Activated CD8-positive, alpha-beta T cell treated with anti-CD3 and anti-CD28 coated beads, Interleukin-2, amount 10 ng/mL, durations not matched to agents 7 days and 5 days (primary cell): ENCODE data around the gene ALDOA. TPM values are rescaled to one million over a fixed set of nuclear protein-coding genes. Genes with fewer than 3 reads are reported as not detected.

Experiments
- ATAC-seq: fragments of 150-1000 bp; cut with Tn5 transposase; one replicate; pipeline ENCODE4 v1.10.0; 2021; ENCODE audit warnings: moderate library complexity
- CTCF ChIA-PET: fragments of 350-600 bp; sonication (Branson Sonifier 250); formaldehyde crosslinking; loops from one replicate; lab custom pipeline; 2021; ENCODE audit warnings: antibody characterized with exemption; lab: Charles Lee
- POLR2A ChIA-PET: fragments of 350-600 bp; sonication (Branson Sonifier 250); formaldehyde crosslinking; loops from one replicate; lab custom pipeline; 2021; ENCODE audit warnings: antibody characterized with exemption; lab: Charles Lee
- DNase-seq: peaks from one replicate; pipeline ENCODE4 v3.0.0-alpha.2; 2020
- H3K27ac Mint-ChIP-seq: one replicate; pipeline ENCODE4 v1.8.0; 2021; ENCODE audit warnings: mild to moderate bottlenecking, mixed read lengths
- H3K27me3 Mint-ChIP-seq: one replicate; pipeline ENCODE4 v1.8.0; 2021; ENCODE audit warnings: low read depth, mixed read lengths
- H3K36me3 Mint-ChIP-seq: one replicate; pipeline ENCODE4 v1.8.0; 2021; ENCODE audit warnings: low read depth, mixed read lengths
- H3K4me1 Mint-ChIP-seq: one replicate; pipeline ENCODE4 v1.8.0; 2021; ENCODE audit warnings: low read depth, mixed read lengths
- H3K4me3 Mint-ChIP-seq: one replicate; pipeline ENCODE4 v1.8.0; 2021; ENCODE audit warnings: mild to moderate bottlenecking, mixed read lengths
- H3K9me3 Mint-ChIP-seq: one replicate; pipeline ENCODE4 v1.8.0; 2022; ENCODE audit warnings: mixed read lengths; ENCODE audit not compliant: insufficient read depth
- total RNA-seq, 2 experiments: library from RNA; stranded (reverse); gene quantifications; one replicate each; pipeline ENCODE4 v1.2.3, GENCODE V29; 2021

ALDOA gene
- total RNA-seq, 2 experiments from 2014 or later, result 1,738 to 1,843 TPM

DNA sequence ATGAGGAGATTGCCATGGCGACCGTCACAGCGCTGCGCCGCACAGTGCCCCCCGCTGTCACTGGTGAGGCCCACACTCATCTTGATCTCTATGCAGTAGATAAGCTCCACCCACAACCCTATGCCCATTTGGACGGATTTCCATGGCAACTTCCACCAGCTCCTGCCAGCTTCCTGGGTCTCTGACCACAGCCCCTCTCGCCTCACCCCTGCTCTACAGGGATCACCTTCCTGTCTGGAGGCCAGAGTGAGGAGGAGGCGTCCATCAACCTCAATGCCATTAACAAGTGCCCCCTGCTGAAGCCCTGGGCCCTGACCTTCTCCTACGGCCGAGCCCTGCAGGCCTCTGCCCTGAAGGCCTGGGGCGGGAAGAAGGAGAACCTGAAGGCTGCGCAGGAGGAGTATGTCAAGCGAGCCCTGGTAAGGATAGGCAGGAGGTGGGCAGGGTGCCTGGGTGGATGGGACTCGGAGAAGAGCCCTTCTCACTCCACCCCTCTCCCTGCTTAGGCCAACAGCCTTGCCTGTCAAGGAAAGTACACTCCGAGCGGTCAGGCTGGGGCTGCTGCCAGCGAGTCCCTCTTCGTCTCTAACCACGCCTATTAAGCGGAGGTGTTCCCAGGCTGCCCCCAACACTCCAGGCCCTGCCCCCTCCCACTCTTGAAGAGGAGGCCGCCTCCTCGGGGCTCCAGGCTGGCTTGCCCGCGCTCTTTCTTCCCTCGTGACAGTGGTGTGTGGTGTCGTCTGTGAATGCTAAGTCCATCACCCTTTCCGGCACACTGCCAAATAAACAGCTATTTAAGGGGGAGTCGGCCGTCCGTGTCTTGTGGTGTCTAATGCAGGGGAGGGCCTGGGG, 4.3 kb downstream of the ALDOA start:
- Mint-ChIP-seq H3K4me3 (peak overlapping the region; percentile 8), H3K9me3 (no peaks in the 10 kb centered on the region), H3K36me3 (peaks cover 76% of the 10 kb centered on the region), H3K27me3 (no peaks in the 10 kb centered on the region), H3K4me1 (peaks cover 42% of the 10 kb centered on the region), H3K27ac (peak overlapping the region; percentile 67)
- POLR2A ChIA-PET, result interaction anchor here (1.2 to 5.6 kb wide), 2 partner anchors 22 to 116 kb away, joined by 3 to 60 read pairs; partner anchors contain the start of genes TBX6 and YPEL3
- CTCF ChIA-PET, result interaction anchor here (2.8 kb wide), 1 partner anchor 22 kb away, joined by 12 read pairs; the partner anchor contains the start of gene TBX6
- DNase-seq (no peak), ATAC-seq (no peak)

DNA sequence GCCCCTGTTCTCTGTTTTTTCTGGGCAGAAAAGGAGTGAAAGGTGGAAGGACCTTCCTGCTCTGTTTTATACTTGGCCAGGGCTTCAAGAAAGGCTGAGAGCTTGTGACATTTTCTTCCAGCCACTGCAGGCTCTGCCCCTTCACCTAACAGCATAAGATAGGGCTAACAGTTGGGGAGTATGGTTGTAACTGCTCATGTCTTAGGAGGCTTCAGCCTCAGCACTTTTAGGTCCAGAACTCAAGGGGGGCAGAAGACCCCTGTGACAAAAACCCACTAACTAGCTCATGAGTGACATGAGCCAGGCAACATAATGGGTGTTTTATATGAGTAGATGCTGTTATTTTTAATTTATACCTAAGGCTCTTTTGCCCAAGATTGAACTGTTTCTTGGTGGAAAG, 4.9 kb downstream of the ALDOA start:
- Mint-ChIP-seq H3K9me3 (no peaks in the 10 kb centered on the region), H3K27ac (peak overlapping the region; percentile 67), H3K27me3 (no peaks in the 10 kb centered on the region), H3K4me3 (no peak overlapping the region), H3K36me3 (peaks cover 71% of the 10 kb centered on the region), H3K4me1 (peaks cover 46% of the 10 kb centered on the region)
- ChIA-PET POLR2A (interaction anchor here (1.2 kb wide), 1 partner anchor 115 kb away, joined by 3 read pairs; no protein-coding TSS in a partner anchor), CTCF (interaction anchor here (2.8 kb wide), 1 partner anchor 21 kb away, joined by 12 read pairs; the partner anchor contains the start of gene TBX6)
- ATAC-seq, result no peak
- DNase-seq, result no peak

DNA sequence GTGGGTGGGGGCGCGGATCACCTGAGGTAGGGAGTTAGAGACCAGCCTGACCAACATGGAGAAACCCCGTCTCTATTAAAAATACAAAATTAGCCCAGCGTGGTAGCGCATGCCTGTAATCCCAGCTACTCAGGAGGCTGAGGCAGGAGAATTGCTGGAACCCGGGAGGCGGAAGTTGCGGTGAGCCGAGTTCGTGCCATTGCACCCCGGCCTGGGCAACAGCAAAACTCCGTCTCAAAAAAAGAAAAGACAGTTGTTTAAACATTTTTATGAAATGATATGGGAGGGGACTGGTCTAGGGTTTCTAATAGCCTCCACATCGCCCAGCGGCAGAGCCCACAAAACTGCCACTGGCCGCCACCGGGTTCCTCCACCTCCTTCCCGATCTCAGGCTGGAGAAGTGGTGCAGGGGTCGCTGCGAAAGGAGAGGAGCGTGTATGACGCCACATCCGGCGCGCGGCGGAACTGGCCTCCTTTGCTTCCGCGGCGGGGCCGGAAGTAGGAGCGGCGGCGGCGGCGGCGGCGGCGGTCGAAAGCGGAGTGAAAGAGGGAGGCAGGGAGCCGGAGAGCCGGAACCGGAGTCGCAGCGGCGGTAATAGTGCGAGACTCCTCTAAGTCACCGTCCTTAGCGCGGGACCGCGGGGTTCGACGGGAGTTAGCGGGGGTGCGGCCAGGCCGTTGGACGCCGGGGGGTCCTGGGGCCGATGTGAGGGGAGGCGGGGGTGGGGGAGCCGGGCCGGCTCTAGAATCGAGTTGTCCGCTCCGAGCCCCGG, 10.1 kb downstream of the ALDOA start, which contains the start of gene PPP4C:
Gene PPP4C (plus strand): TSS at position 492 of the 773 bp plus-strand sequence. CDS start 384 bp downstream, outside the sequence.
- Mint-ChIP-seq H3K4me3 (peak within 1 kb of the TSS; percentile 93), H3K36me3 (peaks cover 63% of the 10 kb centered on the region)
- POLR2A ChIA-PET, result interaction anchor here (0.6 to 4.4 kb wide), 9 partner anchors 9 to 110 kb away, joined by 3 to 41 read pairs (median 5); partner anchors contain the start of genes ALDOA, CORO1A and TBX6

DNA sequence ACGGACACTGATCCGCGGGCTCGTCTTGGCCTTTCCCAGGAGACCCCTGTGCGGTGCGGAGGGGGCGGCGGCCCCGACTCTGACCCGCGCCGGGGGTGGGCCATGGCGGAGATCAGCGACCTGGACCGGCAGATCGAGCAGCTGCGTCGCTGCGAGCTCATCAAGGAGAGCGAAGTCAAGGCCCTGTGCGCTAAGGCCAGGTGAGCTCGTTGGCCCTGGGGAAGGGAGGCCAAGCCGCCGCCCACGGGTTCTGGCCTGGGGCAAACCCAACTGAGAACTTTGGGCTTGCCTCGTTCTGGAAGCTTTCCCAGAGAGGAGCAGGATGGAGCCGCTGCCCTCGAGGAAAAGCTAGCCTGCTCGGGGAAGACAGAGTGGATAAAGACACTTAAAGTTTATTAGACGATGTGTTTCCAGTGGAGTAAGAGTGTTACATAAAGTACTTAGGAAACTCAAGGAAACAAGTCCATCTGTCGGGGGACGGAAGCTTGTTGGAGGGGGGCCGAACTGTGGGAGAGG, 10.8 kb downstream of the ALDOA start:
- Mint-ChIP-seq H3K4me3 (peak overlapping the region; percentile 93), H3K27me3 (no peaks in the 10 kb centered on the region), H3K4me1 (peaks cover 42% of the 10 kb centered on the region), H3K9me3 (no peaks in the 10 kb centered on the region), H3K36me3 (peaks cover 63% of the 10 kb centered on the region), H3K27ac (peak overlapping the region; percentile 98)
- ChIA-PET CTCF (interaction anchor here (1.0 to 4.7 kb wide), 6 partner anchors 10 to 333 kb away, joined by 3 to 62 read pairs (median 6); partner anchors contain the start of genes ALDOA and TBX6), POLR2A (interaction anchor here (0.6 to 4.4 kb wide), 8 partner anchors 10 to 109 kb away, joined by 3 to 41 read pairs (median 6); partner anchors contain the start of genes ALDOA, CORO1A and TBX6)
- ATAC-seq (peak; percentile 46), DNase-seq (no peak)

More for the DNA sequence above, 10.1 kb downstream of the ALDOA start, which contains the start of gene PPP4C:
- ATAC-seq (peak; percentile 85), DNase-seq (peak; percentile 95)
- Mint-ChIP-seq H3K27ac (peak within 1 kb of the TSS; percentile 98), H3K27me3 (no peaks in the 10 kb centered on the region), H3K9me3 (no peaks in the 10 kb centered on the region), H3K4me1 (peaks cover 42% of the 10 kb centered on the region)
- CTCF ChIA-PET, result interaction anchor here (1.0 to 4.7 kb wide), 6 partner anchors 9 to 334 kb away, joined by 3 to 62 read pairs (median 6); partner anchors contain the start of genes ALDOA and TBX6

DNA sequence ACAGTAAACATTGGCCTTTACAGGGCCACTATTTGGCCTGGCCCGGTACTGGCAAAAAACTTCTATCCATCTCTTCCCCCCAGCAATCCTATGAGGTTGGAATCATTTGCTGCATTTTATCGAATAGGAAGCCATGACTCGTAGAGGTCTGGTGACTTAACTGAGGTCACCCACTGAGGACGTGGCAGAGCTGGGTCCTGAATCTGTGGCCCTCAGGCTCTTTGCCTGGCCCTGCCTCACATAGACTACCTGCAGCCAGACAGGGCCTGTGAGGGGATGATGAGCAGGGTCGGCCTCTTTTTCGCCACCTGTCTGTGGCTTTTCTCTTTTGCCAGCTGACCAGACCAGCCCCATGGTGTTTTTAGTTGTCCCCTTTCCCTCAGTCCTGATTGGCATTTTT, 12.1 kb downstream of the ALDOA start:
- POLR2A ChIA-PET, result interaction anchor here (1.5 to 4.4 kb wide), 5 partner anchors 11 to 108 kb away, joined by 8 to 41 read pairs (median 10); partner anchors contain the start of genes ALDOA, CORO1A and TBX6
- peak overlapping the region; percentile 93 for H3K4me3 Mint-ChIP-seq
- peaks cover 43% of the 10 kb centered on the region for H3K4me1 Mint-ChIP-seq
- H3K27ac Mint-ChIP-seq, result peak overlapping the region; percentile 98
- peaks cover 60% of the 10 kb centered on the region for H3K36me3 Mint-ChIP-seq
- no peak for ATAC-seq
- no peaks in the 10 kb centered on the region for H3K27me3 Mint-ChIP-seq
- no peak for DNase-seq
- CTCF ChIA-PET, result interaction anchor here (2.3 to 4.7 kb wide), 2 partner anchors 11 to 14 kb away, joined by 5 to 62 read pairs; partner anchors contain the start of gene TBX6
- H3K9me3 Mint-ChIP-seq, result no peaks in the 10 kb centered on the region

DNA sequence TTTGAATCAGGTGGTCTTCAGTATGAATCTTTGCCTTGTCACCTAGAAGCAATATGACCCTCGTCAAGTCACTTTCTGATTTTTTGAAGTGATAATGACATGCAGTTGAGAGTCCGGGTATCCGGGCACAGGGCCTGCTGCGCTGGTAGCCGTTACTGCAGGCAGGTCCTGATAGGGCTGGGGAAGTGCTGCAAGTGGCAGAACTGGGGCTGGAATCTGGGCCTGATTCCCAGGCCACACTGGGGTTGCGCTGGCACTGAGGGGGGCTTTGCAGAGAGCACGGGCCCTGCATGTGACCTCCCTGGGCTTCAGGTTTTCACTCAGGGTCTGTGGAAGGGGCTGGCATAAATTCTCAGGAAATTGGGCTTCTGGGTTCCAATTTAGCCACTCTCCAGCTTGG, 13.2 kb downstream of the ALDOA start:
- Mint-ChIP-seq H3K27me3 (no peaks in the 10 kb centered on the region), H3K4me1 (peaks cover 43% of the 10 kb centered on the region), H3K4me3 (no peak overlapping the region), H3K27ac (no peak overlapping the region), H3K9me3 (no peaks in the 10 kb centered on the region), H3K36me3 (peaks cover 66% of the 10 kb centered on the region)
- DNase-seq (no peak), ATAC-seq (no peak)
- ChIA-PET CTCF (interaction anchor here (2.7 kb wide), 1 partner anchor 13 kb away, joined by 18 read pairs; the partner anchor contains the start of gene TBX6), POLR2A (interaction anchor here (2.5 to 3.0 kb wide), 2 partner anchors 12 to 13 kb away, joined by 9 to 34 read pairs; partner anchors contain the start of genes ALDOA and TBX6)

DNA sequence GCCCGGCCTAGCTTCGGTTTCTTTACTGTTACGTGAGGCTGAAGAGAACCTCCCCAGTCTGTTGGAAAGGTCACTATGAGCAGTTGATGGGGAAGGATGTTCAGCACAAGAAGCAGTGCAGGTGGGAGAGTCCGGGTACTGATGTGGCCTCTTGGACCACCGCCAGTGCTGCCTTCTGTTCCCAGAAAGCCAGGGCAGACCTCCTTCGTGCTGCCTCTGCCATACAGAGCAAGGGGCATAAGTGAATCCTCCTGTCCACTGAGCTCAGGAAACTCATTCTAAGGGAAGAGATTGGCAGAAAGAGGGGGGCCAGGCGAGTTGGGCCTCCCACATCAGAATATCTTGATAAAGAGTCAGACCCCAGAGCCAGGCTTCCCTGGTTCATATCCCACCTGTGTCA, 13.9 kb downstream of the ALDOA start:
- H3K9me3 Mint-ChIP-seq, result no peaks in the 10 kb centered on the region
- no peak overlapping the region for H3K27ac Mint-ChIP-seq
- no peak overlapping the region for H3K4me3 Mint-ChIP-seq
- peaks cover 70% of the 10 kb centered on the region for H3K36me3 Mint-ChIP-seq
- no peaks in the 10 kb centered on the region for H3K27me3 Mint-ChIP-seq
- ChIA-PET POLR2A (interaction anchor here (0.6 to 3.0 kb wide), 2 partner anchors 14 to 330 kb away, joined by 3 to 9 read pairs; partner anchors contain the start of gene ALDOA), CTCF (interaction anchor here (1.8 to 2.7 kb wide), 2 partner anchors 12 to 24 kb away, joined by 5 to 18 read pairs; partner anchors contain the start of gene TBX6)
- ATAC-seq (no peak), DNase-seq (no peak)
- peaks cover 46% of the 10 kb centered on the region for H3K4me1 Mint-ChIP-seq

DNA sequence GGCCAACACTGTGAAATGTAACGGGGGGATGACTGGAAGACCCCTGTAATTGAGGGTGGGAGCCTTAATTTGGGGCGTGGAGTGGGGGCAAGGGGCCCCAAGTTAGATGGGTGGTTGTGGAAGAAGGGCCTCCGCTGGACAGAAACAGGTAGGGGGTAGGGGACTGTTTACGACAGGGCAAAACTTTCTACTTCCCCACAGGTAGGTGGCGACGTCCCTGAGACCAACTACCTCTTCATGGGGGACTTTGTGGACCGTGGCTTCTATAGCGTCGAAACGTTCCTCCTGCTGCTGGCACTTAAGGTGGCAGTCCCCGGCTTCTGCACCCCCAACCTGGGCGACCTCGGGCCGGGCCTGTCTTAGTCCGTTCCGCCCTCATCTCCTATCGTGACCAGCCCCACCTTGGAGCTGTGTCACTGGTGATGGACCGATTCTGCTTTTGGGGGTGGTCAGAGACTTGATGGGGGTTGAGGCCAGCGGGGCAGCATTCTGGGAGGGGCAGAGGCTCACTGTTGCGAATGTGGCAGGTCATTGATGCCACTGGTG, 17.1 kb downstream of the ALDOA start:
- CTCF ChIA-PET, result interaction anchor here (1.4 kb wide), 1 partner anchor 9 kb away, joined by 8 read pairs; the partner anchor contains the start of gene TBX6

DNA sequence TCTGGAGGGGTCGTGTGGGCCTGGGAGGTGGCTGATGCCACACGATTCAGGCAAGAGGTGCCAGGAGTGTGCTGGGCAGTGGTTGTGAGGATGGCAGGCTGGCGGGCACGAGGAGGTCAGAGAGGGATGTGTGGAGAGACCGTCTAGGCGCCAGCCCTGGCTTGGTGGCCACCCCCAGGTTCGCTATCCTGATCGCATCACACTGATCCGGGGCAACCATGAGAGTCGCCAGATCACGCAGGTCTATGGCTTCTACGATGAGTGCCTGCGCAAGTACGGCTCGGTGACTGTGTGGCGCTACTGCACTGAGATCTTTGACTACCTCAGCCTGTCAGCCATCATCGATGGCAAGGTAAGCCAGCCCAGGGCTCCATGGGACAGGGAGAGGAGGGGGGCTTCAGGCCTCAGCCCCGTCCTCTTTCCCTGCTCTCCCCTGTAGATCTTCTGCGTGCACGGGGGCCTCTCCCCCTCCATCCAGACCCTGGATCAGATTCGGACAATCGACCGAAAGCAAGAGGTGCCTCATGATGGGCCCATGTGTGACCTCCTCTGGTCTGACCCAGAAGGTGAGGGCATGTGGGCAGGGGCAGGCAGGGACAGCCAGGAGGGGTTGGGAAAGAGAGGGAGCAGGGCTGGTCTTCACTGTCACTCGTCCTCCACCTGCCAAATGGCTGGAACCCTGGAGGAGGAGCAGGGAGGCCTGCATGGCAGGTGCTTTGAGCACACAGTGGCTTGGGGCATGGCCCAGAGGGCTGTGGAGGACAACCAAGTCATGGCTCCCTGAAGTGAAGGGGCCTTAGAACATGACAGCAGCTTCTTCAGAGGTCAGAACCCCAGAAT, 17.9 kb downstream of the ALDOA start:
- ATAC-seq (no peak), DNase-seq (no peak)
- peaks cover 58% of the 10 kb centered on the region for H3K36me3 Mint-ChIP-seq
- no peaks in the 10 kb centered on the region for H3K27me3 Mint-ChIP-seq
- peaks cover 21% of the 10 kb centered on the region for H3K4me1 Mint-ChIP-seq
- H3K27ac Mint-ChIP-seq, result peak overlapping the region; percentile 69
- POLR2A ChIA-PET, result interaction anchor here (1.0 kb wide), 1 partner anchor 12 kb away, joined by 3 read pairs; no protein-coding TSS in a partner anchor
- H3K4me3 Mint-ChIP-seq, result no peak overlapping the region
- no peaks in the 10 kb centered on the region for H3K9me3 Mint-ChIP-seq
- CTCF ChIA-PET, result interaction anchor here (1.4 kb wide), 1 partner anchor 8 kb away, joined by 8 read pairs; the partner anchor contains the start of gene TBX6

More for the DNA sequence above, 17.1 kb downstream of the ALDOA start:
- peaks cover 66% of the 10 kb centered on the region for H3K36me3 Mint-ChIP-seq
- POLR2A ChIA-PET, result no interaction called here
- H3K4me3 Mint-ChIP-seq, result no peak overlapping the region
- H3K27ac Mint-ChIP-seq, result peak overlapping the region; percentile 31
- H3K9me3 Mint-ChIP-seq, result no peaks in the 10 kb centered on the region
- no peaks in the 10 kb centered on the region for H3K27me3 Mint-ChIP-seq
- H3K4me1 Mint-ChIP-seq, result peaks cover 28% of the 10 kb centered on the region
- DNase-seq (no peak), ATAC-seq (no peak)
